ENCODE results near the gene ATG4C. TPM values are rescaled to one million over a fixed set of nuclear protein-coding genes. Genes with fewer than 3 reads are reported as not detected.
"Not testable (repeated sequence)": the region's sequence is repeated elsewhere in the genome, so short reads cannot be mapped to it uniquely, and the experiment has no call there.

Gene ATG4C, protein sequence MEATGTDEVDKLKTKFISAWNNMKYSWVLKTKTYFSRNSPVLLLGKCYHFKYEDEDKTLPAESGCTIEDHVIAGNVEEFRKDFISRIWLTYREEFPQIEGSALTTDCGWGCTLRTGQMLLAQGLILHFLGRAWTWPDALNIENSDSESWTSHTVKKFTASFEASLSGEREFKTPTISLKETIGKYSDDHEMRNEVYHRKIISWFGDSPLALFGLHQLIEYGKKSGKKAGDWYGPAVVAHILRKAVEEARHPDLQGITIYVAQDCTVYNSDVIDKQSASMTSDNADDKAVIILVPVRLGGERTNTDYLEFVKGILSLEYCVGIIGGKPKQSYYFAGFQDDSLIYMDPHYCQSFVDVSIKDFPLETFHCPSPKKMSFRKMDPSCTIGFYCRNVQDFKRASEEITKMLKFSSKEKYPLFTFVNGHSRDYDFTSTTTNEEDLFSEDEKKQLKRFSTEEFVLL
- total RNA-seq, result 6.6 and 13.1 TPM in 2 replicates

DNA sequence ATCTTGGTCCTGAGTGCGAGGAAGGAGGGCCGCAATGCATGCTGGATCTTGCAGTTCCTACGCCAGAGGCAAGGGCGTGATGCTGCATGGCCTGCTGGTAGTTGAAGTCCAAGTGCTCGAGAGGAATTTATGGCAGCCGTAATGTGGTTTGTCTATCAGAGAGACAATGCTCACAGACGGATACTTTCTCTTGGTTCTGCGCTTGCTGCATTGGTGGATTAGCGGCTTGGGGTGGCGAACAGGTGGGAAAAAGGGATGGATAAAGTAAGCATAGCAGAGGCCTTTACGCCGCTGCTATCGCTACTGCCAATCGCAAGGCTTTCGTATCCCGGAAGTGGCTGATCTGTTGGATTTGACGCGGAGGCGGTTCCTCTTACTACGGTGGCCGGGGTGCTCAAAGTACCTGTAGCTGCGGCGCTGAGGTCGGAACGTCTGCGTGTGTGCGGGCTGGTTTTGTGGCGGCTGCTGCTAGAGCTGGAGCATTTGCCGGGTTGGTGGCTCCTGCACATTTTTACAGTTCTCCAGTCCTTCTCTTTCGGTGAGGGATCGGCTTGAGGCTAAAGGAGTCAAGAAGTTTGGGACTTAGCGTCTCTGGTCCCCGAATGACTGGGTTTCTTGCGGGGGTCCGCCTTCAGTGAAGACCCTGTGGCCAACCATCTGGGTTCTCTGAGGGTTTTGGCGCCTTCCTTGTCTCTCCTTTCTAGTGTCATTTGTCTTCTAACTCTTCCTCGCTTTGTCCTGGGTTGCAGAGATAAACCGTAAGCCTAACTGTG lies at the start of gene ATG4C:
Gene ATG4C, plus strand, starts transcription at position 397 of the 773 bp plus-strand sequence. CDS start 19,655 bp downstream, outside the sequence.
- peak; percentile 97 for DNase-seq (ENCODE audit: low read depth, low spot score)

DNA sequence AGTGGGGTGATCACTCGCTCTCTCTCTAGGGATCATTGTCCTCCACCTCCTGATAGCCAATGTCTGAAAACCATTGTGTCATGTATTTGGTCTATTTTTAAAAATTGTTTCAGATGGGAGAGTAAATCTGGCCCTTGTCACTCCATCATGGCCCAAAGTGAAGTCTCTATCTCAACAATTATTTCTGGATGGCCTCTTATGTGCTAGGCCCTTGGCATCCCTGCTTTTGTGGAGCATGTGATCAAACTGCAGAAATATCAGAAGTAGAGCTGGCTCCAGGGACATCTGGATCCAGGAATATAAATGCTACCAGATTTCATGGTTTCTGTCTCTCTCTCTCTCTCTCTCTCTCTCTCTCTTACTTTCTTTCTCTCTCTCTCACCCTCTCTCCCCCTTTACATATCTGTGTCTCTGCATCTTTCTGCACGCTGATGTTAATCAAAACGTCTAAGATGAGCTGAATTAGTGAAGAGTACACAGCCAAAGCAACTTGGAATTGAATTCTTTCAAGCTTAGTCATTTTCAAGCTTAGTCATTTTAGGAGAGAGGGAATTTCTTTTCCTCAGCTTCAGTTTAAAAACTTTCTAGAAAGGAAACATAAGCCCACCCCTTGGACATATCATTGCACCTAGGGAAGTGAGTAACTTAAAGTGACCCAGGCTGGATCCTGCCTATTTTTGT lies 48.3 kb upstream of the ATG4C start:
- DNase-seq (ENCODE audit: low read depth, low spot score), result no peak

DNA sequence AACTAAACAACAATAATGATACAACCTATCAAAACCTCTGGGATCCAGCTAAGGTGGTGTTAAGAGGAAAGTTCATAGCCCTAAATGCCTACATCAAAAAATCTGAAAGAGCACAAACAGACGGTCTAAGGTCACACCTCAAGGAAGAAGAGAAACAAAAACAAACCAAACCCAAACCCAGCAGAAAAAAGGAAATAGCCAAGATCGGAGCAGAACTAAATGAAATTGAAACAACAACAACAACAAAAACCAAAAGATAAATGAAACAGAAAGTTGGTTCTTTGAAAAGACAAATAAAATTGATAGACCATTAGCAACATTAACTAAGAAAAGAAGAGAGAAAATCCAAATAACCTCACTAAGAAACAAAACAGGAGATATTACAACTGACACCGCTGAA lies 43.2 kb upstream of the ATG4C start:
- DNase-seq (ENCODE audit: low read depth, low spot score), result not testable (repeated sequence)

DNA sequence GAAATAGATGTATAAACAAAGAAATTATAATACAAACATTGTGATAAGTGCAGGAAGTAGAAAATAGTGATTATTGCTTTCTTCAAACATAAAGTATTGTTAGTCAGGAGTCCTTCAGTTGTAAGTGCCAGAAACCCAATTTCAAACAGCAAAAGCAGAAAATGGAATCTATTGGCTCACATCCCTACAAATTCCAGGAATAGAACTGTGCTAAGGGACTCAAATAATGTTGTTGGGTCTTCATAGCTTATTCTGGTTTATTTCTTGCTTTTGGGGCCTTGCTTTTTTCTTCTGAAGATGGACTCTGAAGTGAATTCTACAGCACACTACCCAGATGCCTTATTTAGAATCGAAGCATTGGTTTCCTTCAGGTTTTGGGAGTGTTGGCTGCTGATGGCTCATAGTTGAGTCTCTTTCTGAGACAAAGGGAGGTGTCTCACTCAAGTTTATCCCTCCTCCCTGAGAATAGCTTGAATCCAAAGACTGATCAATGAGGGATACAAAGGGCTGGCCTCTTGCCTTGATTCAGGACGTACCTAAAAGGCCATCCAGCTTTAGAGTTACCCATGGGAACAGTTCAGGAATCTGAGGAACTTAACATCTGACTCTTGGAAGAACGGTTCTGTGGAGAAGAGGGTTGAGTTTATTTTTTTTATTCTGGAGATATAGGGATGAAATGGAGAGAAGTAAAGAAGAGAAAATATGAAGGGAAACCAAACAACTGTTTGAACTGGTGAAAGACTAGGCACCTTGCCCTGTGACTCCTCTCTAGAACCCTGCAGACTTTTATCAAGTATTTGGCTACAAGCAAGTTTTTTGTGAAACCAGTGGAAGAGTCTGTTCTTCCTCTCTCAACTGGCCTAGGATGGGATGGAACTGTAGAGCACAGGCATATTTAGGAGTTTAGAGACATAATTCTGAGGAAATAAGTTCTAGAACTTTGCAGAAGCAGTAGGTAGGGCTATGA lies 39.0 kb upstream of the ATG4C start:
- DNase-seq (ENCODE audit: low read depth, low spot score), result no peak

DNA sequence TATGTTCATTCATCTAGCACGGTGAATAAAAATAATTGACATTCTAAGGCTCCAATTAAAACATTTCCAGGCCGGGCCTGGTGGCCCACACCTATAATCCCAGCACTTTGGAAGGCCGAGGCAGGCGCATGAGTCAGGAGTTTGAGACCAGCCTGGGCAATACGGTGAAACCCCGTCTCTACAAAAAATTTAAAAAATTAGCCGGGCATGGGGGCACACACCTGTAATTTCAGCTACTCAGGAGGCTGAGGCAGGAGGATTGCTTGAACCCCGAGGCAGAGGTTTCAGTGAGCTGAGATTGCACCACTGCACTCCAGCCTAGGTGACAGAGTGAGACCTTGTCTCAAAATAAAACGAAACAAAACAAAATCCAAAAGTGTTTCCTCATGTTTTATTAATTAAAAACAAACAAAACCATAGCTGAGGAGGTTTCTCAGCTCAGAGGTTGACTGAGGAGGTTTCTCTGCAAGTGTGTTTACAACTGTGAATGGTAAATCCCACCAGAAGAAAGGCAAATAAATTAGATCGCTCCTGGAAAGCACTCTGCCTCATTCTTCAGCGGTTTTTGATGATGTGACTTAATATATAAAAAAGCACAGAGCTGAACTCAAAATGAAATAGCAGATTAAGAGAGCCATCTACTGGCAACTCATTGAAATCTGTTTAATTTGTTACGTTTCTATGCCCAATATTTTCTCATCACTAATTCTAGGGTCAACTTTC lies 37.7 kb upstream of the ATG4C start:
- no peak for DNase-seq (ENCODE audit: low read depth, low spot score)

DNA sequence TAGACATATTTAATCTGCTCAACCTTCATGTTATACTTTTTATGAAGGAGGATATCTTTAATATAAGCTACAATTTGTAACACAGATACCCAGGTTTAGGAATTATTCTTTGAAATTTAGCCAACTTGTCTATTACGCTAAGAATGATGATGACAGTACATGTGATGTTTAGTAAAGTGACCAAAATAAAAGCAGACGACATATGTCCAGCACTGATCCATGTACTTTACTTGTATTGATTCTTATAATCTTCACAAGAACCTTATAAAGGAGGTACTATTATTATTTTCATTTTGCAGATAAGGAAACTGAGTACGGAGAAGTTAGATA lies 37.2 kb upstream of the ATG4C start:
- DNase-seq (ENCODE audit: low read depth, low spot score), result no peak

DNA sequence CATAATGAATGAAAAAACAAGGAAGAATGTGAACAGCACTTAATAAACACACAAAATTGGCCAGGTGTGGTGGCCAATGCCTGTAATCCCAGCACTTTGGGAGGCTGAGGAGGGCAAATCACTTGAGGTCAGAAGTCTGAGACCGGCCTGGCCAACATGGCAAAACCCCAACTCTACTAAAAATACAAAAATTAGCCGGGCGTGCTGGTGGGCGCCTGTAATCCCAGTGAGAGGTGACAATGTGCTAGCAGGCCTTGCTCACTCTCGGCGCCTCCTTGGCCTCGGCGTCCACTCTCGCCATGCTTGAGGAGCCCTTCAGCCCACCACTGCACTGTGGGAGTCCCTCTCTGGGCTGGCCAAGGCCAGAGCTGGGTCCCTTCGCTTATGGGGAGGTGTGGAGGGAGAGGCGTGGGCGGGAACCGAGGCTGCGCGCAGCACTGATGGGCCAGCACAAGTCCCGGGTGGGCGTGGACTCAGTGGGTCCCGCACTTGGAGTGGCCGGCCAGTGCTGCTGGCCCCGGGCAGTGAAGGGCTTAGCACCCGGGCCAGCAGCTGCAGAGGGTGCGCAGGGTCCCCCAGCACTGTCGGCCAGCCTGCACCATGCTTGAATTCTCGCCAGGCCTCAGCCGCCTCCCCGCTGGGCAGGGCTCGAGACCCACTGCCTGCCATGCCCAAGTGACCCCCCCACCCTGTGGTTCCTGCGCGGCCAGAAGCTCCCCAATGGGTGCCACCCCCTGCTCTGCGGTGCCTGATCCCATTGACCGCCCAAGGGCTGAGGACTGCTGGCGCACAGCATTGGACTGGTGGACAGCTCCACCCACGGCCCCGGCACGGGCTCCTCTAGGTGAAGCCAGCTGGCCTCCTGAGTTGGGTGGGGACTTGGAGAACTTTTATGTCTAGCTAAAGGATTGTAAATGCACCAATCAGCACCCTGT lies 30.6 kb upstream of the ATG4C start:
- no peak for DNase-seq (ENCODE audit: low read depth, low spot score)

DNA sequence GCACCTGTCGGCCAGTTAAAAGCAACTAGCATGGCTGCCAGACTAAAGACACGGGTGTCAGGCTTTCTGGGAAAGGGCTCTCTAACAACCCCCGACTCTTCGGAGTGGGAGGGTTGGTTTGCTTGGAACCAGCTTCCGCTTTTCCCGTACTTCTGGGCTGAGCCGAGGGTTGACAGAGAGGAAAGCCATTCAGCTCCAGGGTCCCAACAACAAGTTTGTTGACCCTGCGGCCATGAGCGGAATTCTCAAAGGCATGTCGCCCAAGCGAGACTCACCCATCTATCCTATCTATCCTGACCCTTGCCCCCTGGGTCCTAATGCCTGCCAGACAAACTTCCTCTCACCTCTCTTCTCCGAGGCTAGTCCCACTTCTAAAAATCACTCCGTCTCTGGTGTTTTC lies 29.0 kb upstream of the ATG4C start:
- DNase-seq (ENCODE audit: low read depth, low spot score), result not testable (repeated sequence)

DNA sequence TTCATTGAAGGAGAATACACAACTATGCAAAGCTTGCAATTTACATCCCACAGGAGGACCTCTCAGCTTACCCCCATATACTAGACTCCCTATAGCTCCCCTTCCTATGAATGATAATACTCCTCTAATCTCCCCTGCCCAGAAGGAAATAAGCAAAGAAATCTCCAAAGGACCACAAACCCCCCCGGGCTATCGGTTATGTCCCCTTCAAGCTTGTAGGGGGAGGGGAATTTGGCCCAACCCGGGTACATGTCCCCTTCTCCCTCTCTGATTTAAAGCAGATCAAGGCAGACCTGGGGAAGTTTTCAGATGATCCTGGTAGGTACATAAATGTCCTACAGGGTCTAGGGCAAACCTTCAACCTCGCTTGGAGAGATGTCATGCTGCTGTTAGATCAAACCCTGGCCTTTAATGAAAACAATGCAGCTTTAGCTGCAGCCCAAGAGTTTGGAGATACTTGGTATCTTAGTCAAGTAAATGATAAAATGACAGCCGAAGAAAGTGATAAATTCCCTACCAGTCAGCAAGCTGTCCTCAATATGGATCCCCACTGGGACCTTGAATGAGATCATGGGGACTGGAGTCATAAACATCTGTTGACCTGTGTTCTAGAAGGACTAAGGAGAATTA lies 27.6 kb upstream of the ATG4C start:
- DNase-seq (ENCODE audit: low read depth, low spot score), result not testable (repeated sequence)

DNA sequence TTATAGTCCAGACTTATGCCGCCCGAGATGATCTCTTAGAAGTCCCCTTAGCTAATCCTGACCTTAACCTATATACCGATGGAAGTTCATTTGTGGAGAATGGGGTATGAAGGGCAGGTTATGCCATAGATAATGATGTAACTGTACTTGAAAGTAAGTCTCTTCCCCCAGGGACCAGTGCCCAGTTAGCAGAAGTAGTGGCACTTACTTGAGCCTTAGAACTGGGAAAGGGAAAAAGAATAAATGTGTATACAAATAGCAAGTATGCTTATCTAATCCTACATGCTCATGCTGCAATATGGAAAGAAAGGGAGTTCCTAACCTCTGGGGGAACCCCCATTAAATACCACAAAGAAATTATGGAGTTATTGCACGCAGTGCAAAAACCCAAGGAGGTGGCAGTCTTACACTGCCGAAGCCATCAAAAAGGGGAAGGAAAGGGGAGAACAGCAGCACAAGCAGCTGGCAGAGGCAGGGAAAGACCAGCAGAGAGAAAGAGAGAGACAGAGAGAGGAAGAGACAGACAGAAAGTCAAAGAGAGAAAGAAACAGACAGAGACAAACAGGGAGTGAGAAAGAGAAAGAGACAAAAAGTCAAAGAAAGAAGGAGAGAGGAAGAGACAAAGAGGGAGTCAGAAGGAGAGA lies 24.6 kb upstream of the ATG4C start:
- DNase-seq (ENCODE audit: low read depth, low spot score), result not testable (repeated sequence)

DNA sequence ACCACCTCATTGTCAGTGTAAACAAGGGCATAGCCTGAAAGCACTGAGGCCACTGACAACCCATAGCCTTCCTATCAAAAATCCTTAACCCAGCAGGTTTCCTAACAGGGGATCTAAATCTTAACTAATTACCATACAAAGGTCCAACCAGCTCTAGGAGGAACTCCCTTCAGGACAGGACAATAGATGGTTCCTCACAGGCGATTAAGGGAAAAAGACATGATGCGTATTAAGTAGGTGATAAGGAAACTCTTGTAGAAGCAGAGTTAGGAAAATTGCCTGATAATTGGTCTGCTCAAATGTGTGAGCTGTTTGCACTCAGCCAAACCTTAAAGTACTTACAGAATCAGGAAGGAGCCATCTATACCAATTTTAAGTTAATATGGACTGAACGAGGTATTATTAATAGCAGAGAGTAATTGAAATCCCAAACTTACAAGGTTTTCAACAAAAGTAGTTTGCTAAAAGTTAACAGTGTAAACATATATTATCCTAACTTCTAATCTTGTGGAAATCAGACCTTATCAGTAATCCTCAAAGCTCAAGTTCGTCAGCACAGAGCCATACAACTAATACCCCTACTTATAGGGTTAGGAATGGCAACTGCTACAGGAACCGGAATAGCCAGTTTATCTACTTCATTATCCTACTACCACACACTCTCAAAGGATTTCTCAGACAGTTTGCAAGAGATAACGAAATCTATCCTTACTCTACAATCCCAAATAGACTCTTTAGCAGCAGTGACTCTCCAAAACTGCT lies 23.7 kb upstream of the ATG4C start:
- not testable (repeated sequence) for DNase-seq (ENCODE audit: low read depth, low spot score)

DNA sequence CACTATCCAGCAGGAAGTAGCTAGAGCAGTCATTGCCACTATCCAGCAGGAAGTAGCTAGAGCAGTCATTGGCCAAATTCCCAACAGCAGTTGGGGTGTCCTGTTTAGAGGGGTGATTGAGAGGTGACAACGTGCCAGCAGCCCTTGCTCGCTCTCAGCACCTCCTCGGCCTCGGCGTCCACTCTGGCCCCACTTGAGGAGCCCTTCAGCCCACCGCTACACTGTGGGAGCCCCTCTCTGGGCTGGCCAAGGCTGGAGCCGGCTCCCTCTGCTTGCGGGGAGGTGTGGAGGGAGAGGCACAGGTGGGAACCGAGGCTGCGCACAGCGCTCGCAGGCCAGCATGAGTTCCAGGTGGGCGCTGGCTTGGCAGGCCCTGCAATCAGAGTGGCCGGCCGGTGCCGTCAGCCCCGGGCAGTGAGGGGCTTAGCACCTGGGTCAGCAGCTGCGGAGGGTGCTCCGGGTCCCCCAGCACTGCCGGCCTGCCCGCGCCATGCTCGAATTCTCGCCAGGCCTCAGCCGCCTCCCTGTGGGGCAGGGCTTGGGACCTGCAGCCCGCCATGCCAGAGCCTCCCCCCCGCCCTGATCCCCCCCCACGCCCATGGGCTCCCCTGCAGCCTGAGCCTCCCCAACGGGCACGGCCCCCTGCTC lies 22.6 kb upstream of the ATG4C start:
- DNase-seq (ENCODE audit: low read depth, low spot score), result not testable (repeated sequence)

DNA sequence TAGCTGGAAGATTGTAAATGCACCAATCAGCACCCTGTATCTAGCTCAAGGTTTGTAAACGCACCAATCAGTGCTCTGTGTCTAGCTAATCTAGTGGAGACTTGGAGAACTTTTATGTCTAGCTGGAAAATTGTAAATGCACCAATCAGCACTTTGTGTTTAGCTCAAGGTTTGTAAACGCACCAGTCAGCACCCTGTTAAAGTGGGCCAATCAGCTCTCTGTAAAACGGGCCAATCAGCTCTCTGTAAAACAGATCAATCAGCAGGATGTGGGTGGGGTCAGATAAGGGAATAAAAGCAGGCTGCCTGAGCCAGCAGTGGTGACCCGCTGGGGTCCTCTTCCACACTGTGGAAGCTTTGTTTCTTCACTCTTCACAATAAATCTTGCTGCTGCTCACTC lies 21.9 kb upstream of the ATG4C start:
- not testable (repeated sequence) for DNase-seq (ENCODE audit: low read depth, low spot score)

DNA sequence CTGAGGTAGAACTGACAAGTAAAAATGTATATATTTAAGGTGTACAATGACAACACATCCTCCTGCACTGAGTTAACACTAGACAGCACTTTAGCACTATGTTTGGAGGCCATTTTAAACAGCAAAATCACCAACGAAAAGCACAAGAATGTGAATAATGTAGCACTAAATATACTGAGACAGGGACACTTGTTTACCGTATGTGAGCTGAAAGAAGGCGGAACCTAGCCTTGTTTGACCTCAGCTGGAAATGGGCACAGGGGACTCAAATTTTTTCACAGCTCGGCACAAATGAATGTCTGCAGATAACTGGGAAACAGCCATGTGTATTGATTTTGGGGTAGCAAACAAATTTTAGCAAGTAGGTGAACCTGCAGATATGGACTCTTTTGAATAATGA lies 18.0 kb upstream of the ATG4C start:
- no peak for DNase-seq (ENCODE audit: low read depth, low spot score)

DNA sequence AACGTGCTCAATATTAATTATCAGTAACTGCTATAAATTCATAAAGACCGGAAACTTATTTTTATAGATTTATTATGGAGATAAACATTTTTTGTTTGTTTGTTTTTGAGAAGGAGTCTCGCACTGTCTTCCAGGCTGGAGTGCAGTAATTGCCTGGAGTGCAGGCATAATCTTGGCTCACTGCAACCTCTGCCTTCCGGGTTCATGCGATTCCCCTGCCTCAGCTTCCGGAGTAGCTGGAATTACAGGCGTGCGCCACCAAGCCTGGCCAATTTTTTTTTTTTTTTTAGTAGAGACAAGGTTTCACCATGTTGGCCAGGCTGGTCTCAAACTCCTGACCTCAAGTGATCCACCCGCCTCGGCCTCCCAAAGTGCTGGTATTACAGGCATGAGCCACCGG lies 15.4 kb upstream of the ATG4C start:
- DNase-seq (ENCODE audit: low read depth, low spot score), result not testable (repeated sequence)

DNA sequence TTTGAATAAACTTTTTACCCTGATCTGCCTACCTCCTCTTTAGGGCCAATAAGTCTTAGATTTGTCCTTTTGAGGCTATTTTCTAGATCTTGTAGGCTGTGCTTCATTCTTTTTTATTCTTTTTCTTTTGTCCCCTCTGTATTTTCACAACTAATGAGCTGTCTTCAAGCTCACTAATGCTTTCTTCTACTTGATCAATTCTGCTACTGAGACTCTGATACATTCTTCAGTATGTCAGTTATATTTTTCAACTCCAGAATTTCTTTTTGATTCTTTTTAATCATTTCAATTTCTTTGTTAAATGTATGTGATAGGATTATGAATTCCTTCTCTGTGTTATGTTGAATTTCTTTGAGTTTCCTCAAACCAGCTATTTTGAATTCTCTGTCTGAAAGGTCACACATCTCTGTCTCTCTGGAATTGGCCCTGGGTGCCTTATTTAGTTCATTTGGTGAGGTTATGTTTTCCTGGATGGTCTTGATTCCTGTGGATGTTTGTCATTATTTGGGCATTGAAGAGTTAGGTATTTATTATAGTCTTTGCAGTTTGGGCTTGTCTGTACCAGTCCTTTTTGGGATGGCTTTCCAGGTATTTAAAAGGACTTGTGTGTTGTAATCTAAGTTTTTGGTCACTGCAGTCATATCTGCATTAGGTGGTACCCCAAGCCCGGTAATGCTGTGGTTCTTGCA lies 11.2 kb upstream of the ATG4C start:
- DNase-seq (ENCODE audit: low read depth, low spot score), result no peak

Data from pulmonary artery endothelial cell (primary cell).